ENCODE results near the gene COPZ2.

COPZ2 gene

DNA sequence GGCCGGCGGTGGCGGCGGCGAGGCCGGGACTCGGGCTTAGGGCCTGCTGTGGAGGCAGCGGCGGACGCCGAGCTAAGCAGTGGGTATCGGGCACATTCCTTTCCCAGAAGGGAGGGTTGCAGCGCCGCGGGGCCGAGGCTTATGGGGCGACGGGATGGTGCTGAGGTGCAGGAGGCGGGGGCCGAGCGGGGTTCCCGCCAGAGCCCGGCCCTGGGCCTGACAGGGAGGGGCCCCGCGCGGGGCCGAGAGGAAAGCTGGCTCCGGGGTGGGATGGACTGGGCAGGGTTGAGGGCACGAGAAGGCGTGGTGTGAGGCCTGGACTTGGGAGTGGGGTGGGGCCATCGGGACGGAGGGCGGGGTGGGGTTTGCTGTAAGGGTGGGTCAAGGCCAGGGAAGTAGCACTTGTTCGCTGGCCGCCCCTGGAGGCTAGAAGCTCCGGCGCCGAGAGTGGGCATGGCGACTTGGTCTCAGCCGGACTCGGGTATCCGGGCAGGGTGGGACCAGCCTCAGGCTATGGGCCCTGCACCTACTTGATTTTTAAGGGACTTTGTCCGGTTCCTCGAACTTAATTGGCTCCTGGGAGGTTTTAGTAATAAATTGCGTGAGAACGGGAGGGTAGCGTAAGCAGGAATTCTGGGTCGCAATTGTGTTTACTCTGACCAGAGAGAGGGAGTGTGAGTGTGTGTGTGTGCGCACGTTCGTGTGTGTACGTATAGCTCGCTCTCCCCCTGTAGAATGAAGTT is 11.0 kb upstream of the COPZ2 start:
- peak overlapping the region; percentile 81 for H3K4me3 ChIP-seq (ENCODE audit: low read depth, low read length)
- TF ChIP-seq CTCF (conservative IDR thresholded peaks at IDR 0.05; ENCODE audit: low read depth, low read length), result no peak
- DNase-seq (ENCODE audit: low read depth), result peak; percentile 95

- no peak for TF ChIP-seq CTCF (conservative IDR thresholded peaks at IDR 0.05; ENCODE audit: low read depth, low read length)
- peak; percentile 100 for DNase-seq (ENCODE audit: low read depth)
- H3K4me3 ChIP-seq (ENCODE audit: low read depth, low read length), result peak within 1 kb of the TSS; percentile 87
Observed at GRCh38 chr17:48047741-48048383, 10.3 kb upstream of the COPZ2 start, which contains the start of gene NFE2L1. Gene NFE2L1 (plus strand): TSS chr17:48048359. CDS start chr17:48051119, 2,760 bp downstream.

- DNase-seq (ENCODE audit: low read depth), result no peak
- peak overlapping the region; percentile 87 for H3K4me3 ChIP-seq (ENCODE audit: low read depth, low read length)
- no peak for TF ChIP-seq CTCF (conservative IDR thresholded peaks at IDR 0.05; ENCODE audit: low read depth, low read length)
Observed at GRCh38 chr17:48047113-48047740, 9.6 kb upstream of the COPZ2 start.

DNA sequence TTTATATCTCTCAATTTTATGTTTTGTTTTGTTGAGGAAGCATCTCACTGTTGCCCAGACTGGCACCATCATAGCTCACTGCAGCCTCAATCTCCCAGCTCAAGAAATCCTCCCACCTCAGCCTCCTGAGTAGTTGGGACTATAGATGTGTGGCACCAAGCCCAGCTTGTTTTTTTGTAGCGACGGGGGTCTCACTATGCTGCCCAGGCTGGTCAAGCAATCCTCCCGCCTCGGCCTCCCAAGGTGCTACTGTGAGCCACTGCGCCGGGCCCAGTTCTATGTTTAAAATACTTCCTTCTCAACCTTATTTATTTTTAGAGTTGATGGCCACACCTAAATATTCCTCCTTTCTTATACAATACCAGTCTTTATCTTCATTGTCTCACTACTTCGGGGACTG is 8.7 kb upstream of the COPZ2 start:
- TF ChIP-seq CTCF (conservative IDR thresholded peaks at IDR 0.05; ENCODE audit: low read depth, low read length), result no peak
- DNase-seq (ENCODE audit: low read depth), result no peak
- H3K4me3 ChIP-seq (ENCODE audit: low read depth, low read length), result no peak overlapping the region

GRCh38 chr17:48045316-48046001 is 7.9 kb upstream of the COPZ2 start:
- H3K4me3 ChIP-seq (ENCODE audit: low read depth, low read length), result no peak overlapping the region
- TF ChIP-seq CTCF (conservative IDR thresholded peaks at IDR 0.05; ENCODE audit: low read depth, low read length), result no peak
- DNase-seq (ENCODE audit: low read depth), result no peak

GRCh38 chr17:48044851-48045250 is 7.3 kb upstream of the COPZ2 start:
- TF ChIP-seq CTCF (conservative IDR thresholded peaks at IDR 0.05; ENCODE audit: low read depth, low read length), result no peak
- H3K4me3 ChIP-seq (ENCODE audit: low read depth, low read length), result no peak overlapping the region
- no peak for DNase-seq (ENCODE audit: low read depth)

Data from choroid plexus epithelial cell (primary cell).